Thyroid gland (tissue), 4 donors: ENCODE results near the gene ZSCAN32.

Experiments used
- POLR2A ChIP-seq, 2 donors: fragments of 450-650 bp; IDR thresholded peaks; one replicate each; pipeline ENCODE4 v1.6.1; 2017; ENCODE audit warnings: antibody characterized with exemption in 2 of 2, mild to moderate bottlenecking in 2 of 2, moderate library complexity in 1 of 2
- TF ChIP-seq, protein P1 (sequence below), 6 experiments: fragments of 200-600 bp in 3 of 6; fragments of 450-650 bp in 3 of 6; sonication (generic) in 3 of 6; IDR thresholded peaks; one replicate each; pipeline ENCODE4 v1.5.1; 2016 to 2019; ENCODE audit warnings: antibody characterized with exemption in 6 of 6, mild to moderate bottlenecking in 2 of 6, inconsistent platforms in 1 of 6, moderate library complexity in 1 of 6

DNA sequence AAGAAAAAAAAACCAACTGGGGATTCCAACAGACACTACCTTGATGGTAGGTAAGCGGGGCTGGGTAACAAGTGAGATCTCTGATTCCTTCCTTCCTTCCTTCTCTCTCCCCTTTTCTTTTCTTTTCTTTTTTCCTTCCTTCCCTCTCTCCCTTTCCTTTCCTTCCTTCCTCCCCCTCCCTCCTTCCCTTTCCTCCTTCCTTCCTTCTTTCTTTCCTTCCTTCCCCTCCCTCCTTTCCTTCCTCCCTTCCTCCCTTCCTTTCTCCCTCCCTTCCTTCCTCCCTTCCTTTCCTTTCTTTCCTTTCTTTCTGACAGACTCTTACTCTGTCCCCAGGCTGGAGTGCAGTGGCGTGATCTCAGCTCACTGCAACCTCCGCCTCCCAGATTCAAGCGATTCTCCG, 25.1 kb downstream of the ZSCAN32 start:
- TF ChIP-seq, protein P1, sequence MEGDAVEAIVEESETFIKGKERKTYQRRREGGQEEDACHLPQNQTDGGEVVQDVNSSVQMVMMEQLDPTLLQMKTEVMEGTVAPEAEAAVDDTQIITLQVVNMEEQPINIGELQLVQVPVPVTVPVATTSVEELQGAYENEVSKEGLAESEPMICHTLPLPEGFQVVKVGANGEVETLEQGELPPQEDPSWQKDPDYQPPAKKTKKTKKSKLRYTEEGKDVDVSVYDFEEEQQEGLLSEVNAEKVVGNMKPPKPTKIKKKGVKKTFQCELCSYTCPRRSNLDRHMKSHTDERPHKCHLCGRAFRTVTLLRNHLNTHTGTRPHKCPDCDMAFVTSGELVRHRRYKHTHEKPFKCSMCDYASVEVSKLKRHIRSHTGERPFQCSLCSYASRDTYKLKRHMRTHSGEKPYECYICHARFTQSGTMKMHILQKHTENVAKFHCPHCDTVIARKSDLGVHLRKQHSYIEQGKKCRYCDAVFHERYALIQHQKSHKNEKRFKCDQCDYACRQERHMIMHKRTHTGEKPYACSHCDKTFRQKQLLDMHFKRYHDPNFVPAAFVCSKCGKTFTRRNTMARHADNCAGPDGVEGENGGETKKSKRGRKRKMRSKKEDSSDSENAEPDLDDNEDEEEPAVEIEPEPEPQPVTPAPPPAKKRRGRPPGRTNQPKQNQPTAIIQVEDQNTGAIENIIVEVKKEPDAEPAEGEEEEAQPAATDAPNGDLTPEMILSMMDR (IDR thresholded peaks at IDR 0.05), result no peak
- TF ChIP-seq POLR2A (IDR thresholded peaks at IDR 0.05), result no peak
